Upper lobe of left lung (tissue), 6 donors: ENCODE results near the gene SNIP1. TPM values are rescaled to one million over a fixed set of nuclear protein-coding genes. Genes with fewer than 3 reads are reported as not detected.

Experiments
- ATAC-seq, 2 donors: fragments of 200-7000 bp; cut with Tn5 transposase; one replicate each; pipeline ENCODE4 v1.9.1; 2022; ENCODE audit warnings: mild to moderate bottlenecking in 2 of 2, moderate library complexity in 2 of 2; ENCODE audit not compliant: low FRiP score in 2 of 2
- DNase-seq, 2 donors: peaks; one replicate each; pipeline ENCODE4 v3.0.0-alpha.2; 2019 to 2020
- H3K27ac ChIP-seq, 4 donors: fragments of 200-600 bp; sonication (generic); one replicate each; pipeline ENCODE4 v1.5.1; 2016 to 2019
- H3K27me3 ChIP-seq, 4 donors: fragments of 200-600 bp; sonication (generic); one replicate each; pipeline ENCODE4 v1.5.1; 2017 to 2019
- H3K36me3 ChIP-seq, 4 donors: fragments of 200-600 bp; sonication (generic); one replicate each; pipeline ENCODE4 v1.5.1; 2016 to 2019
- H3K4me1 ChIP-seq, 4 donors: fragments of 200-600 bp; sonication (generic); one replicate each; pipeline ENCODE4 v1.5.1; 2018 to 2019
- H3K4me3 ChIP-seq, 4 donors: fragments of 200-600 bp; sonication (generic); one replicate each; pipeline ENCODE4 v1.5.1; 2017 to 2019; ENCODE audit warnings: mild to moderate bottlenecking in 2 of 4, moderate library complexity in 1 of 4
- H3K9me3 ChIP-seq, 4 donors: fragments of 200-600 bp; sonication (generic); one replicate each; pipeline ENCODE4 v1.5.1; 2018 to 2019
- CTCF ChIP-seq, 6 experiments: fragments of 450-650 bp in 4 of 6; fragments of 200-600 bp in 2 of 6; sonication (generic) in 2 of 6; IDR thresholded peaks; one replicate each; pipeline ENCODE4 v1.5.1; 2016 to 2019; ENCODE audit warnings: antibody characterized with exemption in 6 of 6
- EP300 ChIP-seq, 4 donors: sonication (generic); formaldehyde crosslinking; IDR thresholded peaks; one replicate each; pipeline ENCODE4 v1.5.1; 2017; ENCODE audit warnings: antibody characterized with exemption in 4 of 4, control low read depth in 2 of 4
- POLR2A ChIP-seq, 4 donors: fragments of 450-650 bp; IDR thresholded peaks; one replicate each; pipeline ENCODE4 v1.5.1; 2016 to 2017; ENCODE audit warnings: antibody characterized with exemption in 4 of 4, mild to moderate bottlenecking in 2 of 4
- POLR2AphosphoS5 ChIP-seq, 2 donors: sonication (generic); formaldehyde crosslinking; IDR thresholded peaks; one replicate each; pipeline ENCODE4 v1.5.1; 2017; ENCODE audit warnings: antibody characterized with exemption in 2 of 2
- whole genome bisulfite sequencing, 2 donors: methylation state at CpG; one replicate each; pipeline ENCODE4 v1.1.5; 2017 to 2018; 5-methylcytosine and 5-hydroxymethylcytosine counted together
- total RNA-seq, 6 donors: library from RNA; depleted of rRNA in 4 of 6; stranded (reverse); fragments of >200 nt in 4 of 6; gene quantifications; one replicate each; pipeline versions ENCODE4 v1.1.0 to v1.2.1, GENCODE V29; 2016 to 2021
- donor health status: DM: no; HTN: no; CAD: no; lungs with moderate emphysema.
- donor health status: DM: no; HTN: yes; CAD: no; lungs with severe emphysema.

Gene SNIP1, protein sequence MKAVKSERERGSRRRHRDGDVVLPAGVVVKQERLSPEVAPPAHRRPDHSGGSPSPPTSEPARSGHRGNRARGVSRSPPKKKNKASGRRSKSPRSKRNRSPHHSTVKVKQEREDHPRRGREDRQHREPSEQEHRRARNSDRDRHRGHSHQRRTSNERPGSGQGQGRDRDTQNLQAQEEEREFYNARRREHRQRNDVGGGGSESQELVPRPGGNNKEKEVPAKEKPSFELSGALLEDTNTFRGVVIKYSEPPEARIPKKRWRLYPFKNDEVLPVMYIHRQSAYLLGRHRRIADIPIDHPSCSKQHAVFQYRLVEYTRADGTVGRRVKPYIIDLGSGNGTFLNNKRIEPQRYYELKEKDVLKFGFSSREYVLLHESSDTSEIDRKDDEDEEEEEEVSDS
- total RNA-seq: 10 to 100 TPM; 12.0 to 54.5 (median 17.5) TPM

DNA sequence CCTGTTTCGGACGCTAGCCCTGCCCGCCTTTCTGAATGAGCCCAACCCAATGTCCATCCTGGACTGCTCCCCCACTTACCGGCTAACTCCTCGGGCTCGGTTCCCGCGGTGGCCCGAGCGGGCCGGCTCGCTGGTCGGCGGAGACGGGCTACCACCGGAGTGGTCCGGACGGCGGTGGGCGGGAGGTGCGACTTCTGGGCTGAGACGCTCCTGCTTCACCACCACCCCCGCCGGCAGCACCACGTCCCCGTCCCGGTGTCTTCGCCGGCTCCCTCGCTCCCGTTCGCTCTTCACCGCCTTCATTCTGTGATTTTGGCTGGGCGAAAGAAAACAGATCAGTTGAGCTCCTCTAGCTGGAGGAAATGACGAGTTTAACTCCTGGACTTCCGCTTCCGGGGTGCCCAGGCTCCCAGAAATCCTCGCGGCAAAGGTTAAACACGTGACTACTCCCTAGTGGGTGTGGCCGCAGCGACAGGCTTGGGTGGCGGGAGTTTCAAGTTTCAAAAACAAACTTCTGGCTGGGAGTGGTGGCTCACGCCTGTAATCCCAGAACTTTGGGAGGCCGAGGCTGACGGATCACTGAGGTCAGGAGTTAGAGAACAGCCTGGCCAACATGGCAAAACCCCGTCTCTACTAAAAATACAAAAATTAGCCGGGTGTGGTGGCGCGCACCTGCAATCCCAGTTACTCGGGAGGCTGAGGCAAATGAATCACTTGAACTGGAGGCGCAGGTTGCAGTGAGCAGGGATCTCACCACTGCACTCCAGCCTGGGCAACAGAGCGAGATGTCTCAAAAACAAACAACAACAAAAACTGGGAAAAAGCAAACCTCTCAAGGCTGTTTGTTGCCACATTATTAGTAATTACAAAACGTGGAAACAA, at the start of gene SNIP1:
Gene SNIP1, minus strand, starts transcription at position 367 of the 882 bp plus-strand sequence. Its CDS starts 64 bp downstream, at position 303.
- Histone ChIP-seq H3K27ac (peak within 1 kb of the TSS; percentile 91 to 95 (median 94)), H3K4me3 (peak within 1 kb of the TSS; percentile 86 to 99 (median 98)), H3K36me3 (peaks cover 0 to 25% (median 9%) of the 10 kb centered on the region in 4 donors), H3K9me3 (no peaks in the 10 kb centered on the region), H3K27me3 (no peaks in the 10 kb centered on the region), H3K4me1 (peaks cover 22 to 43% (median 25%) of the 10 kb centered on the region in 4 donors)
- ATAC-seq: peak; percentile 92 to 95
- peak in 2 of 6 experiments; percentile 11 to 18 for TF ChIP-seq CTCF (IDR thresholded peaks at IDR 0.05)
- TF ChIP-seq POLR2AphosphoS5 (IDR thresholded peaks at IDR 0.05): peak; percentile 91 to 95
- TF ChIP-seq EP300 (IDR thresholded peaks at IDR 0.05): peak in 1 of 4 donors; percentile 63
- peak in 3 of 4 donors; percentile 28 to 83 (median 78) for TF ChIP-seq POLR2A (IDR thresholded peaks at IDR 0.05)
- WGBS, 2 donors: 20 to 34% methylated on average over 18 to 35 of the region's 54 CpGs
- peak; percentile 90 to 93 for DNase-seq

- 24 to 40% methylated on average over 5 to 8 of the region's 8 CpGs for WGBS, 2 donors
Observed at GRCh38 chr1:37602750-37603694, 48.9 kb upstream of the SNIP1 start.

DNA sequence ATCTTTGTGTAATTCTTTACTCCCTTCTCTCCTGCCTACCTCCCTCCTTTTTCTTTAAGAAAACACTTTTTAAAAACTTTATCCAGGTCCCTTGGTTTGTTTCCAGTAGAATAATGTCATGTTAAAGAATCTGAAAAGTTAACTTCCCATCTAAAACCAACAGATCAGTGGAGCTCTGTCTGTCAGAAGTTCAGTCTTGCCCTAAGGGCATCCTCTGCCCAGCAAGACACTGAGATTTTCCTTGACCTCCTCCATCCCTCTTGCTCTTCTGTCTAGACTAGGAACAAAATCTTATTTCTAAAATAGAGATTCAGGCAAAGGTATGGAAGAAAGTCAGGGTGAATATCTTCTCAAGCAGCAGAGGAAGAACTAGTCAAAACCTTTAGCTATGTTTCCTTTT, 47.3 kb upstream of the SNIP1 start:
- Histone ChIP-seq H3K27ac (no peak overlapping the region), H3K9me3 (no peaks in the 10 kb centered on the region), H3K4me3 (no peak overlapping the region), H3K36me3 (no peaks in the 10 kb centered on the region), H3K4me1 (peaks cover 0 to 4% (median under 1%) of the 10 kb centered on the region in 4 donors), H3K27me3 (no peaks in the 10 kb centered on the region)
- ATAC-seq: no peak
- TF ChIP-seq EP300 (IDR thresholded peaks at IDR 0.05) (no peak), POLR2AphosphoS5 (IDR thresholded peaks at IDR 0.05) (no peak), POLR2A (IDR thresholded peaks at IDR 0.05) (no peak), CTCF (IDR thresholded peaks at IDR 0.05) (no peak)
- DNase-seq: no peak

More at GRCh38 chr1:37602750-37603694, 48.9 kb upstream of the SNIP1 start:
- Histone ChIP-seq H3K4me1 (peaks cover 0 to 5% (median 0%) of the 10 kb centered on the region in 4 donors), H3K4me3 (no peak overlapping the region), H3K9me3 (no peaks in the 10 kb centered on the region), H3K27ac (no peak overlapping the region), H3K36me3 (no peaks in the 10 kb centered on the region), H3K27me3 (no peaks in the 10 kb centered on the region)
- ATAC-seq: peak in 1 of 2 donors; percentile 59
- no peak for DNase-seq
- TF ChIP-seq EP300 (IDR thresholded peaks at IDR 0.05): no peak
- TF ChIP-seq CTCF (IDR thresholded peaks at IDR 0.05): peak in 5 of 6 experiments; percentile 24 to 65 (median 47)

- no peak for TF ChIP-seq POLR2AphosphoS5 (IDR thresholded peaks at IDR 0.05)
- no peak overlapping the region for H3K27ac ChIP-seq
- no peaks in the 10 kb centered on the region for H3K9me3 ChIP-seq
- peaks cover 4 to 11% (median 9%) of the 10 kb centered on the region in 4 donors for H3K4me1 ChIP-seq
- no peak for ATAC-seq
- H3K36me3 ChIP-seq: no peaks in the 10 kb centered on the region
- no peak overlapping the region for H3K4me3 ChIP-seq
- no peak for DNase-seq
- H3K27me3 ChIP-seq: no peaks in the 10 kb centered on the region
- WGBS, 2 donors: 61 to 77% methylated on average over 4 to 5 of the region's 5 CpGs
Observed at GRCh38 chr1:37599940-37600339, 45.8 kb upstream of the SNIP1 start.
